ENCODE results near the gene DOCK4. TPM values are rescaled to one million over a fixed set of nuclear protein-coding genes. Genes with fewer than 3 reads are reported as not detected.

Gene DOCK4
- polyA plus RNA-seq, 2 of the 4 experiments (the other 2 are of a cell fraction): 13.7 to 15.7 TPM

DNA sequence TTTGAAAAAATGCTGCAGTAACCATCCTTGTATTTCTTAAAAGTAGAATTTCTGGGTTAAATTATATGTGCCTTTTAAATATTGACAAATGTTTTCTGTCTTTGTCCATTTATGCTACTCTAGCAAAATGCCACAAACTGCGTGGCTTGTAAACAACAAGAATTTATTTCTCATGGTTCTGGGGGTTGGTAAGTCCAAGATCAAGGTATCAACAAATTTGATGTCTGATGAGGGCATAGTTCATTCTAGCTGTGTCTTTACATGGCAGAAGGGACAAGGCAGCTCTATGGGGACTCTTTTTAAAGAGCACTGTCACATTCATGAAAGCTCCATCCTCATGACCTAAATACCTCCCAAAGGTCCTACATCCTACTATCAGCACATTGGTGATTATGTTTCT, 27.9 kb upstream of the DOCK4 start (continued):
- TF ChIP-seq, protein P1, sequence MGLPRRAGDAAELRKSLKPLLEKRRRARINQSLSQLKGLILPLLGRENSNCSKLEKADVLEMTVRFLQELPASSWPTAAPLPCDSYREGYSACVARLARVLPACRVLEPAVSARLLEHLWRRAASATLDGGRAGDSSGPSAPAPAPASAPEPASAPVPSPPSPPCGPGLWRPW (IDR thresholded peaks at IDR 0.05): no peak
- no peak for TF ChIP-seq CBX8 (IDR thresholded peaks at IDR 0.05)
- no peak for TF ChIP-seq FOSB (CRISPR knock-in tag; IDR thresholded peaks at IDR 0.05)
- no peak for TF ChIP-seq POLR2AphosphoS2 (conservative IDR thresholded peaks at IDR 0.05; ENCODE audit: low read length)
- TF ChIP-seq RFX5 (IDR thresholded peaks at IDR 0.05): no peak
- TF ChIP-seq KDM5A (IDR thresholded peaks at IDR 0.05): no peak

DNA sequence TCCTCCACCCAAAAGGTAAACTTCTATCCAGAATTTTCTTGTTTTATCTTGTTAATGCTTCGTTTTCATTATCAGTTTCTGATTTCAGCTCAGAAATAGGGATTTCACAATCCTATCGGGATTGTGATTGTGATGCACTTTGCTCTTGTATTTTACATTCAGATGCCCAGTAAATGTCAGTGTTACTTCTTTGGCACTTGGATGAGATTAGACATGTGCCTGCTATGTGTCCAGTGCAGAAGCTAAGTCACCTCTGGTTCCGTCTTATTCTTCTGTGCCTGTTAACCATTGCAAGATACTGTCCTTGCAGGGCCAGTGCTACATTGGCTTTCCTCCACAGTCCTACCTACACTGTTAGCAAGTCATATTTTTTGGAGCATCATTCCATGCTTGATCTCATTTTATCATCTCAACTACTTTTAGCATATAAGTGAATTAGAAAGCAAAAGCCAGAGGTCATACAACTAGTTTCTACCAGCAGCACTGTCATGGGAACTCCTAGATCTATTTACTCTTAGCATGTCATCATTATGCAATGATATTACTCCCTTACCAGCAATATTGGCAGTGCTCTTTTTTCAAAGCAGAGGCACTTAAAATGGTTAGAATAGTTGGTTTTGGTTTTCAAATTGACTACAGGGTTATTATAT, 27.0 kb upstream of the DOCK4 start:
- ChIA-PET CTCF (no interaction called here), POLR2A (no interaction called here)
- ATAC-seq: no peak; a peak in 1 of 6 replicates
- no peak for TF ChIP-seq KDM1A (IDR thresholded peaks at IDR 0.05; ENCODE audit: low read depth)
- TF ChIP-seq, protein P2, sequence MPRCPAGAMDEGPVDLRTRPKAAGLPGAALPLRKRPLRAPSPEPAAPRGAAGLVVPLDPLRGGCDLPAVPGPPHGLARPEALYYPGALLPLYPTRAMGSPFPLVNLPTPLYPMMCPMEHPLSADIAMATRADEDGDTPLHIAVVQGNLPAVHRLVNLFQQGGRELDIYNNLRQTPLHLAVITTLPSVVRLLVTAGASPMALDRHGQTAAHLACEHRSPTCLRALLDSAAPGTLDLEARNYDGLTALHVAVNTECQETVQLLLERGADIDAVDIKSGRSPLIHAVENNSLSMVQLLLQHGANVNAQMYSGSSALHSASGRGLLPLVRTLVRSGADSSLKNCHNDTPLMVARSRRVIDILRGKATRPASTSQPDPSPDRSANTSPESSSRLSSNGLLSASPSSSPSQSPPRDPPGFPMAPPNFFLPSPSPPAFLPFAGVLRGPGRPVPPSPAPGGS (IDR thresholded peaks at IDR 0.05): no peak
- 85% methylated on average over 3 of the region's 3 CpGs for WGBS (ENCODE audit: missing lambda C conversion rate)
- Histone ChIP-seq H3K4me1 (peaks cover 25% of the 10 kb centered on the region), H3K4me2 (no peak overlapping the region), H3K4me3 (no peak overlapping the region), H3K27ac (no peak overlapping the region), H3K9me3 (0 out of 3 replicates have a peak, but pooled peaks cover 4% of the 10 kb centered on the region)
- no peak for DNase-seq (ENCODE audit: low read depth in 1 of 2, low spot score in 1 of 2)
- no peak for FAIRE-seq

DNA sequence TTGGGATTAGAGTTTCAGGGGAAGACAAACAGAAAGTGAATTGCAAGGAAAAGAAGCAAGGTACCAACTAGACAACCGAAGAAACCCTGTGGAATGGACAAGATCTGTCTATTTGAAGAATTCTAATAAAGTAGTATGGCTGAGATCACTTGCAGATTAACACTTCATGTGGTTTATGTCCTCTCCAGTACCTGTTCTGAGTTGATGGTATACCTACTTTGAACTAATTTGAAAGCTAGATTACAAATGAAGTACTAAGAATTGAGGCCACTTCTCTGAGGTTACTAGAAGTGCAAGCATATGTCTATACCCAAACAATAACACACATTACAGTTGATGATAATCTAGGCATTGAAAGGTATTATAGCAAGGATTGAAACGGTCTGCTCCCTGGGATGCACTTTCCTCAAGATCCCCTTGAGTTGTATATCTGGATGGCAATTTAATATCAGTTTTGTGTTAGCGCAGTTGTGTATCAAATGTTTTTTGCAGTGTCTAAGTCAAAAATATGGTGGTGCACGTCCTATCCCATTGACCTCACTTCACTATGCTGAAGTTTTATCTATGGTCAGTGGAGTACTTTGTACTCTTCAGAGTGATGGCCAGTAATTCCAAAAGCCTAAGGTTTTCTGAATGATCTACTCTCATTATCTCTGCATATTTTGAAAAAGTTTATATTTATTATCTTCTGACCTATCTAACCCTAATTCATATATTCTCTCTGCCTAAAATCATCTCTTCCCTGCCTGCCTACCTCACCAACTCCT, 26.2 kb upstream of the DOCK4 start:
- TF ChIP-seq EHF (CRISPR knock-in tag; IDR thresholded peaks at IDR 0.05): no peak
- TF ChIP-seq CBX2 (IDR thresholded peaks at IDR 0.05; ENCODE audit: borderline replicate concordance, low read depth): no peak
- TF ChIP-seq, protein P3, sequence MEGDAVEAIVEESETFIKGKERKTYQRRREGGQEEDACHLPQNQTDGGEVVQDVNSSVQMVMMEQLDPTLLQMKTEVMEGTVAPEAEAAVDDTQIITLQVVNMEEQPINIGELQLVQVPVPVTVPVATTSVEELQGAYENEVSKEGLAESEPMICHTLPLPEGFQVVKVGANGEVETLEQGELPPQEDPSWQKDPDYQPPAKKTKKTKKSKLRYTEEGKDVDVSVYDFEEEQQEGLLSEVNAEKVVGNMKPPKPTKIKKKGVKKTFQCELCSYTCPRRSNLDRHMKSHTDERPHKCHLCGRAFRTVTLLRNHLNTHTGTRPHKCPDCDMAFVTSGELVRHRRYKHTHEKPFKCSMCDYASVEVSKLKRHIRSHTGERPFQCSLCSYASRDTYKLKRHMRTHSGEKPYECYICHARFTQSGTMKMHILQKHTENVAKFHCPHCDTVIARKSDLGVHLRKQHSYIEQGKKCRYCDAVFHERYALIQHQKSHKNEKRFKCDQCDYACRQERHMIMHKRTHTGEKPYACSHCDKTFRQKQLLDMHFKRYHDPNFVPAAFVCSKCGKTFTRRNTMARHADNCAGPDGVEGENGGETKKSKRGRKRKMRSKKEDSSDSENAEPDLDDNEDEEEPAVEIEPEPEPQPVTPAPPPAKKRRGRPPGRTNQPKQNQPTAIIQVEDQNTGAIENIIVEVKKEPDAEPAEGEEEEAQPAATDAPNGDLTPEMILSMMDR (IDR thresholded peaks at IDR 0.05): no peak
- TF ChIP-seq RFX5 (IDR thresholded peaks at IDR 0.05): no peak
- no peak for TF ChIP-seq FOXS1 (CRISPR knock-in tag; IDR thresholded peaks at IDR 0.05)
- no peak for TF ChIP-seq CHD4 (IDR thresholded peaks at IDR 0.05; ENCODE audit: borderline replicate concordance)
- TF ChIP-seq, protein P4, sequence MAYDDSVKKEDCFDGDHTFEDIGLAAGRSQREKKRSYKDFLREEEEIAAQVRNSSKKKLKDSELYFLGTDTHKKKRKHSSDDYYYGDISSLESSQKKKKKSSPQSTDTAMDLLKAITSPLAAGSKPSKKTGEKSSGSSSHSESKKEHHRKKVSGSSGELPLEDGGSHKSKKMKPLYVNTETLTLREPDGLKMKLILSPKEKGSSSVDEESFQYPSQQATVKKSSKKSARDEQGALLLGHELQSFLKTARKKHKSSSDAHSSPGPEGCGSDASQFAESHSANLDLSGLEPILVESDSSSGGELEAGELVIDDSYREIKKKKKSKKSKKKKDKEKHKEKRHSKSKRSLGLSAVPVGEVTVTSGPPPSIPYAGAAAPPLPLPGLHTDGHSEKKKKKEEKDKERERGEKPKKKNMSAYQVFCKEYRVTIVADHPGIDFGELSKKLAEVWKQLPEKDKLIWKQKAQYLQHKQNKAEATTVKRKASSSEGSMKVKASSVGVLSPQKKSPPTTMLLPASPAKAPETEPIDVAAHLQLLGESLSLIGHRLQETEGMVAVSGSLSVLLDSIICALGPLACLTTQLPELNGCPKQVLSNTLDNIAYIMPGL (CRISPR knock-in tag; IDR thresholded peaks at IDR 0.05; ENCODE audit: borderline replicate concordance): no peak
- TF ChIP-seq CBX8 (IDR thresholded peaks at IDR 0.05): no peak
- TF ChIP-seq KDM1A (IDR thresholded peaks at IDR 0.05; ENCODE audit: low read depth): no peak
- no peak for TF ChIP-seq RARB (CRISPR knock-in tag; IDR thresholded peaks at IDR 0.05)
- no peak for TF ChIP-seq SMC3 (IDR thresholded peaks at IDR 0.05)
- no peak for TF ChIP-seq HOXB13 (CRISPR knock-in tag; IDR thresholded peaks at IDR 0.05; ENCODE audit: low read depth)
- TF ChIP-seq, protein P5, sequence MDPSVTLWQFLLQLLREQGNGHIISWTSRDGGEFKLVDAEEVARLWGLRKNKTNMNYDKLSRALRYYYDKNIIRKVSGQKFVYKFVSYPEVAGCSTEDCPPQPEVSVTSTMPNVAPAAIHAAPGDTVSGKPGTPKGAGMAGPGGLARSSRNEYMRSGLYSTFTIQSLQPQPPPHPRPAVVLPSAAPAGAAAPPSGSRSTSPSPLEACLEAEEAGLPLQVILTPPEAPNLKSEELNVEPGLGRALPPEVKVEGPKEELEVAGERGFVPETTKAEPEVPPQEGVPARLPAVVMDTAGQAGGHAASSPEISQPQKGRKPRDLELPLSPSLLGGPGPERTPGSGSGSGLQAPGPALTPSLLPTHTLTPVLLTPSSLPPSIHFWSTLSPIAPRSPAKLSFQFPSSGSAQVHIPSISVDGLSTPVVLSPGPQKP (IDR thresholded peaks at IDR 0.05; ENCODE audit: low read depth, low read length): no peak
- no peak for TF ChIP-seq ZC3H11A (IDR thresholded peaks at IDR 0.05)
- TF ChIP-seq, protein P6, sequence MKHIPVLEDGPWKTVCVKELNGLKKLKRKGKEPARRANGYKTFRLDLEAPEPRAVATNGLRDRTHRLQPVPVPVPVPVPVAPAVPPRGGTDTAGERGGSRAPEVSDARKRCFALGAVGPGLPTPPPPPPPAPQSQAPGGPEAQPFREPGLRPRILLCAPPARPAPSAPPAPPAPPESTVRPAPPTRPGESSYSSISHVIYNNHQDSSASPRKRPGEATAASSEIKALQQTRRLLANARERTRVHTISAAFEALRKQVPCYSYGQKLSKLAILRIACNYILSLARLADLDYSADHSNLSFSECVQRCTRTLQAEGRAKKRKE (CRISPR knock-in tag; IDR thresholded peaks at IDR 0.05; ENCODE audit: low read depth): no peak
- no peak for TF ChIP-seq HOXA7 (CRISPR knock-in tag; IDR thresholded peaks at IDR 0.05)
- ATAC-seq: no peak
- peaks cover 17% of the 10 kb centered on the region for H3K4me1 ChIP-seq
- CTCF ChIA-PET: no interaction called here
- H3K4me2 ChIP-seq: no peak overlapping the region
- 92% methylated on average over 4 of the region's 4 CpGs for WGBS (ENCODE audit: missing lambda C conversion rate)
- FAIRE-seq: no peak
- no peak overlapping the region for H3K27ac ChIP-seq
- POLR2A ChIA-PET: no interaction called here
- no peak for DNase-seq (ENCODE audit: low read depth in 1 of 2, low spot score in 1 of 2)
- H3K4me3 ChIP-seq: no peak overlapping the region
- H3K9me3 ChIP-seq: 0 out of 3 replicates have a peak, but pooled peaks cover 4% of the 10 kb centered on the region
